Panc1 (cell line): Measurements from ENCODE around the gene ZNF229. TPM values are rescaled to one million over a fixed set of nuclear protein-coding genes. Genes with fewer than 3 reads are reported as not detected.
"Not testable (repeated sequence)": the region's sequence is repeated elsewhere in the genome, so short reads cannot be mapped to it uniquely, and the experiment has no call there.

Experiments used
- ATAC-seq: fragments of 200-7000 bp; cut with Tn5 transposase; 2 replicates; pipeline ENCODE4 v1.9.1; 2020; ENCODE audit warnings: mild to moderate bottlenecking, moderate library complexity
- BruUV-seq: library from RNA; stranded (reverse); fragments of 400-500 nt; replicated peaks from 2 replicates; lab custom pipeline; 2021; lab: Mats Ljungman, UMichigan
- CTCF ChIA-PET: fragments of 300-600 bp; sonication (Branson Sonifier 250); formaldehyde crosslinking; loops from one replicate; lab custom pipeline; 2022; ENCODE audit warnings: antibody characterized with exemption; lab: Charles Lee
- POLR2A ChIA-PET: fragments of 300-600 bp; sonication (Branson Sonifier 250); formaldehyde crosslinking; loops from one replicate; lab custom pipeline; 2022; ENCODE audit warnings: antibody characterized with exemption; lab: Charles Lee
- DNase-seq: peaks from one replicate; pipeline ENCODE4 v3.0.0-alpha.2; 2010; ENCODE audit warnings: low read depth, low spot score
- H3K27ac ChIP-seq: 2 replicates; pipeline ENCODE4 v1.5.1; 2011; ENCODE audit warnings: mild to moderate bottlenecking, low read length, inconsistent platforms
- H3K27me3 ChIP-seq: fragments of 200-500 bp; sonication (Bioruptor generic); 2 replicates; pipeline ENCODE4 v1.6.0; 2014; ENCODE audit warnings: low read length, inconsistent platforms; ENCODE audit not compliant: control insufficient read depth, insufficient read depth
- H3K36me3 ChIP-seq: fragments of 200-500 bp; sonication (Bioruptor generic); 2 replicates; pipeline ENCODE4 v1.5.1; 2014; ENCODE audit warnings: inconsistent platforms, mild to moderate bottlenecking, low read length, moderate library complexity; ENCODE audit not compliant: control insufficient read depth, insufficient read depth
- H3K4me1 ChIP-seq: 2 replicates; pipeline ENCODE4 v1.5.1; 2011; ENCODE audit warnings: inconsistent platforms, mild to moderate bottlenecking, low read length, moderate library complexity; ENCODE audit not compliant: control insufficient read depth, insufficient read depth
- H3K4me3 ChIP-seq, 2 experiments: 2 replicates each; pipeline ENCODE4 v1.5.1; 2011 to 2012; ENCODE audit warnings: low read depth in 2 of 2, low read length in 2 of 2, mild to moderate bottlenecking in 2 of 2, inconsistent platforms in 1 of 2, moderate library complexity in 1 of 2
- H3K9me3 ChIP-seq: fragments of 200-500 bp; sonication (Bioruptor generic); 2 replicates; pipeline ENCODE4 v1.5.1; 2014; ENCODE audit warnings: low read depth, mild to moderate bottlenecking, inconsistent platforms, low read length, moderate library complexity; ENCODE audit not compliant: control insufficient read depth, insufficient read depth
- CTCF ChIP-seq: fragments of 450-650 bp; IDR thresholded peaks from 2 replicates; pipeline ENCODE4 v1.5.1; 2017; ENCODE audit warnings: mild to moderate bottlenecking
- POLR2AphosphoS5 ChIP-seq: IDR thresholded peaks from 2 replicates; pipeline ENCODE4 v1.6.1; 2012; ENCODE audit warnings: mild to moderate bottlenecking, low read depth, low read length, moderate library complexity
- in situ Hi-C: cut with HindIII; loops from 2 replicates; pipeline ENCODE4 v1.10.0; 2016; ENCODE audit warnings: low sequenced_read_pairs, low pct_unique_long_range_greater_than_20kb
- intact Hi-C: fragments of 100-400 bp; cut with micrococcal nuclease; formaldehyde crosslinking; loops from one replicate; pipeline ENCODE4 v1.10.0; 2022; ENCODE audit not compliant: unreplicated experiment
- total RNA-seq: library from RNA; stranded (reverse); gene quantifications from one replicate; pipeline ENCODE4 v1.2.1, GENCODE V29; 2021; ENCODE audit not compliant: unreplicated experiment

Gene ZNF229
- total RNA-seq, 1 experiment from 2014 or later, result 11.9 TPM

DNA sequence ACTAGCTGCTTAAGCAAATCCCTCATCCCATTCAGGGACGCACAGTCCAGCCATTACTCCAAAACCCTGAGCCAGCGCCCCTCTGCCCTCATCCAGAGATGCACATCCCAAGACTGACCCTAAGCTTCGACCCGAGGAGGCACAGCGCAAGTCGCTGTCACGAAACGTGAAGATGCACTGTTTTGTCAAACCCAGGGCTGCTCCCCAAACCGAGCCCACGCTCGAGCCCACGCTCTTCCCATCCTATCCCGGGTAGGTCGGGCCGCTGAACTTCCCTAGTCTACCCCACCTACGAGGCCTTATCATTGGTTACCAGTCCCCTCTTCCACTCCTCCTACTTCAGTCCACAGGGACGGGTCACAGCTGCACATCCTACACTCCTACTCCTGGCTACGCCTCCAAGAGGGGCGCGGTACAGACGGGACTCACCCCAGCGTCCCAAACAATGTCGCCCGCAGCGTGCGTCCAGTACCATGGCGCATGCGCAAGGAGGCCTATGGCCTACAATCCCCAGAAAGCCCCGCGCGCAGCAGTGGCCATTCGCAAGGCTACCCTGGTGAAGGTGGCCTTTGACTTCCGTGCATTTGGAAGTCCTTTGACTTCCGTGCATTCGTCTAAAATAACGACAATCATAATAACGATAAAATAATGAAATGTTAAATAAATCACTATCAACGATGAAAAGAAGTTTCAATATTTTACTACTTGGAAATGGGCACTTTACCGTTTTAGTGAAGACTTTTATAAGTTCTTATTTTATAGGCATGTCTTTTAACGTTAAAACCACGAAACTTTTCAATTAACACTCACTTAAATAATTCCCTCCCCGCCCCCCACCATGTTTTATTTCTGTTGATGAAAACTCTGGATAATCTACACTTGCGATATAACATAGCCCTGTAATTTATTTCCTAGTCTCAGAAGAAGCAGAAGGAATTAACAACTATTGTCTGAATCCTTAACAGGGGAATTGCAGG lies 46.8 kb downstream of the ZNF229 start, which contains the start of gene ZNF285:
Gene ZNF285 (minus strand): TSS at position 470 of the 977 bp plus-strand sequence. CDS start 4,395 bp downstream, outside the sequence.
- no peaks in the 10 kb centered on the region for H3K4me1 ChIP-seq
- peak within 1 kb of the TSS; percentile 67 to 78 for H3K4me3 ChIP-seq
- DNase-seq, result peak; percentile 67
- ChIA-PET POLR2A (no interaction called here), CTCF (no interaction called here)
- no peaks in the 10 kb centered on the region for H3K9me3 ChIP-seq
- H3K36me3 ChIP-seq, result no peaks in the 10 kb centered on the region
- intact Hi-C loops (no loop called here), in situ Hi-C loops (no loop called here)
- ATAC-seq, result peak; percentile 100
- TF ChIP-seq CTCF, result no peak
- peak; percentile 39; the same call in 1 of the 2 replicates for TF ChIP-seq POLR2AphosphoS5
- peak within 1 kb of the TSS; percentile 83 for H3K27ac ChIP-seq
- BruUV-seq, result no TSS peak
- H3K27me3 ChIP-seq, result no peaks in the 10 kb centered on the region

GRCh38 chr19:44389268-44389667 lies 59.0 kb downstream of the ZNF229 start:
- H3K27ac ChIP-seq, H3K36me3 ChIP-seq, DNase-seq, CTCF ChIA-PET, ATAC-seq, BruUV-seq, intact Hi-C loops, H3K4me1 ChIP-seq, H3K9me3 ChIP-seq, in situ Hi-C loops, H3K4me3 ChIP-seq, H3K27me3 ChIP-seq, POLR2A ChIA-PET: not testable (repeated sequence)

Other genes starting within 250 kb of the ZNF229 start
- 15.4 TPM for gene ZNF227, start 235.9 kb downstream of the ZNF229 start, total RNA-seq
- 1.8 TPM for gene ZNF233, start 188.6 kb downstream of the ZNF229 start, total RNA-seq
- gene ZNF235, start 143.4 kb downstream of the ZNF229 start, total RNA-seq, result 5.1 TPM
- 4.3 TPM for gene ZNF112, start 91.8 kb downstream of the ZNF229 start, total RNA-seq
- 1.4 TPM for gene ZNF285, start 46.9 kb downstream of the ZNF229 start, total RNA-seq
- gene ZNF180, start 52.0 kb upstream of the ZNF229 start, total RNA-seq, result 6.7 TPM
- gene CEACAM20, start 81.2 kb upstream of the ZNF229 start, total RNA-seq, result not detected
- gene IGSF23, start 165.1 kb upstream of the ZNF229 start, total RNA-seq, result not detected
- 47.7 TPM for gene PVR, start 195.4 kb upstream of the ZNF229 start, total RNA-seq
- 1.2 TPM for gene CEACAM19, start 223.0 kb upstream of the ZNF229 start, total RNA-seq